ENCODE measurements around the gene SPAM1. TPM values are rescaled to one million over a fixed set of nuclear protein-coding genes. Genes with fewer than 3 reads are reported as not detected.

The SPAM1 gene
- total RNA-seq, 2 experiments from 2014 or later = not detected

DNA sequence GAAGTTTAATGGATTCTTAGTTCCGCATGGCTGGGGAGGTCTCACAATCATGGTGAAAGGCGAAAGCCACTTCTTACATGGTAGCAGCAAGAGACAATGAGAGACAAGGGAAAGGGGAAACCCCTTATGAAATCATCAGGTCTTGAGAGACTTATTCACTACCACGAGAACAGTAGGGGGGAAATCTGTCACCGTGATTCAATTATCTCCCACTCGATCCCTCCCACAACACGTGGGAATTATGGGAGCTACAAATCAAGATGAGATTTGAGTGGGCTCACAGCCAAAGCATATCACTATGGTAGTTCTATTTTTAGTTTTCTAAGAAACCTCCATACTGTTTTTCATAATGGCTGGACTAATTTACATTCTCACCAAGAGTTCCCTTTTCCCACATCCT, 36.7 kb downstream of the SPAM1 start:
- Mint-ChIP-seq H3K36me3 (ENCODE audit: low read depth) (no peaks in the 10 kb centered on the region), H3K27me3 (no peaks in the 10 kb centered on the region), H3K27ac (no peak overlapping the region), H3K4me3 (no peak overlapping the region), H3K4me1 (no peaks in the 10 kb centered on the region), H3K9me3 (ENCODE audit: low read depth) (no peaks in the 10 kb centered on the region)
- DNase-seq = no peak
- peak; percentile 39 for ATAC-seq
- CTCF ChIA-PET = interaction anchor here (1.0 kb wide), 1 partner anchor 443 kb away, joined by 3 read pairs; no protein-coding TSS in a partner anchor
- intact Hi-C loops (cut with DNase I, micrococcal nuclease) = no loop called here
- POLR2A ChIA-PET = no interaction called here

DNA sequence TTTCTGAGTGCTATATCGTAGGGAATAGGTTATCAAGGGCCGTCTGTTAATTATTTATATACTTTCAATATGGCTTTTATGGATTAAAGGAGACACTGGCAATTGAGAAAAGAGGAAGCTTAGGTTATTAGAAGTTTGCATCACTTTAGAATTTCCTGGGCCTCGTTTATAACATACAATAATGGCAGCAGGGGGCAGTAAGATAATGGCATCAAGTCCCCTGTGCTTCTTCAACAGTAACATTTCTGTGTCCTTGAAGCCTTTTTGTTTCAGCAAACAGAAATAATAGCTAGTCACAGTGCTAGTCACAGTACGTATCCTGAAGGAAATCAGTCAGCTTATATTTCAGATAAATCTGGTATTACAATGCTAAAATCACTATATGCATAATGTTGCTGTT, 41.9 kb downstream of the SPAM1 start:
- no peak overlapping the region for H3K4me3 Mint-ChIP-seq
- ATAC-seq (no peak), DNase-seq (no peak)
- H3K27ac Mint-ChIP-seq = no peak overlapping the region
- H3K36me3 Mint-ChIP-seq (ENCODE audit: low read depth) = no peaks in the 10 kb centered on the region
- intact Hi-C loops (cut with DNase I, micrococcal nuclease) = no loop called here
- CTCF ChIA-PET = no interaction called here
- no peaks in the 10 kb centered on the region for H3K27me3 Mint-ChIP-seq
- no peaks in the 10 kb centered on the region for H3K4me1 Mint-ChIP-seq
- H3K9me3 Mint-ChIP-seq (ENCODE audit: low read depth) = no peaks in the 10 kb centered on the region
- POLR2A ChIA-PET = no interaction called here

DNA sequence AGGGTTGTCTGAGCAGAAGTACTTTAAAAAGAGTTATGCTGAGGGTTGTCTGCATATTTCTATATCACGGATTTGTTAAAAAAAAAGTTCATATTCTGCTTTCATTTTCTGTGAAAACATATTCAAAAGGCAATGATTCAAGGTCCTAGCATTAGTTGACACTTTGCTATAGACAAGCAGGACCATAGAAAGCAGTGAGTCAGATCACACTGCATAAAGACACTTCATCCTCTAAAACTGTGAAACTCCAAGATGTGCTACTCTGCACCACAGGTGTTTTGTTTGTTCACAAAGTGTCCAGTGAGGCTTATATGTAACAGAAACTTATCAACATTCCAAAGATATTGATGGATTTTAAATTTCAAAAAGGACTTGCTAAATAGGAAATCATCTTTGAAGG, 47.0 kb downstream of the SPAM1 start:
- no peaks in the 10 kb centered on the region for H3K4me1 Mint-ChIP-seq
- POLR2A ChIA-PET = no interaction called here
- no peak overlapping the region for H3K27ac Mint-ChIP-seq
- ATAC-seq (no peak), DNase-seq (no peak)
- intact Hi-C loops (cut with DNase I, micrococcal nuclease) = no loop called here
- H3K36me3 Mint-ChIP-seq (ENCODE audit: low read depth) = no peaks in the 10 kb centered on the region
- H3K9me3 Mint-ChIP-seq (ENCODE audit: low read depth) = no peaks in the 10 kb centered on the region
- H3K4me3 Mint-ChIP-seq = no peak overlapping the region
- CTCF ChIA-PET = no interaction called here
- H3K27me3 Mint-ChIP-seq = no peaks in the 10 kb centered on the region

DNA sequence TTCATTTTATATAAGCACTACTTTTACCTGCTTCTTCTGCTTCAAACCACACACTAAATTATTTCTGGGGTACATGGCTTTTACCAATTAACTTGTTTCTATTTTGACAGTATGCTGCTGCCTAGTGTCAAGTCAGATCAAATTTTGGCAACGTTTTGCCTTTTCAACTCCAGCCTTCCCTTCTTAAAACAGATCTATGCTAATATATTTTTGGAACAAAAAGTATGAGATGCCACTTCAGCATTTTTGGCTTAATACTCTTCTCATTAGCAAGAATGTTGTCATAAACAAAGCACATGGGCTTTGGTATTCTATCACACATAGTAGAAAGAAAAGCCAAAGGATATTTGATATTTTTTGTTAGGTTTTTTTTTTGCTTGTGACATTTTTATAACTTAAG, 47.8 kb downstream of the SPAM1 start:
- ChIA-PET POLR2A (no interaction called here), CTCF (no interaction called here)
- Mint-ChIP-seq H3K4me3 (no peak overlapping the region), H3K36me3 (ENCODE audit: low read depth) (no peaks in the 10 kb centered on the region), H3K9me3 (ENCODE audit: low read depth) (no peaks in the 10 kb centered on the region), H3K27me3 (no peaks in the 10 kb centered on the region), H3K27ac (no peak overlapping the region), H3K4me1 (no peaks in the 10 kb centered on the region)
- DNase-seq = no peak
- ATAC-seq = no peak
- intact Hi-C loops (cut with DNase I, micrococcal nuclease) = no loop called here

DNA sequence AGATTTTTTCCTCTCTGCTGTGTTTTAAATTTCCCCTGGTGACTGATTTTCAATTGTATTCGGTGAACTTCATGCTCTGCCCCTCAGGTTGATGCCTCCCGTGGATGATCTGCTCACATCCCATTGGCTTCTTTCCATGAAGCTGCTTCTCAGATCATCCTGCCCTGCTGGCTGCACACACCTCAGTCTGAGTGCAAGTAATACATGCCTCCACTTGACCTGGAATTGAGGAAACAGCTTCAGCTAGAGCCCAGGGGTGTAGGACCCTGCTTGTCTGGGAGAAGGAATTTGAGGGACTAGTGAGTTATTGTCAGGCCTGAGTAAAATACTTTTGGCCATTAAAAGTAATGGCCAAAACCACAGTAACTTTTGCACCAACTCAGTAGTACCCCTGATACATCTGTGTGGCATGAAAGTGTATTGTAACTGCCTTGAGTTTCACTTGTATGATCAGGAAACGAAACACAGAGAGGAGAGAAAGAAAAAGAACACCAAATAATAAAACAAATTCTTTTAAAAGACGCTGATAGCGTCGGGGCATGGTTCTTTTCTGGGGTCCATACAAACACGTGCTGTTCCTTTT, 49.4 kb downstream of the SPAM1 start:
- intact Hi-C loops (cut with DNase I, micrococcal nuclease) = no loop called here
- no peak for ATAC-seq
- Mint-ChIP-seq H3K9me3 (ENCODE audit: low read depth) (no peaks in the 10 kb centered on the region), H3K36me3 (ENCODE audit: low read depth) (no peaks in the 10 kb centered on the region), H3K27ac (no peak overlapping the region), H3K4me1 (no peaks in the 10 kb centered on the region), H3K4me3 (no peak overlapping the region), H3K27me3 (no peaks in the 10 kb centered on the region)
- ChIA-PET POLR2A (no interaction called here), CTCF (no interaction called here)
- no peak for DNase-seq

DNA sequence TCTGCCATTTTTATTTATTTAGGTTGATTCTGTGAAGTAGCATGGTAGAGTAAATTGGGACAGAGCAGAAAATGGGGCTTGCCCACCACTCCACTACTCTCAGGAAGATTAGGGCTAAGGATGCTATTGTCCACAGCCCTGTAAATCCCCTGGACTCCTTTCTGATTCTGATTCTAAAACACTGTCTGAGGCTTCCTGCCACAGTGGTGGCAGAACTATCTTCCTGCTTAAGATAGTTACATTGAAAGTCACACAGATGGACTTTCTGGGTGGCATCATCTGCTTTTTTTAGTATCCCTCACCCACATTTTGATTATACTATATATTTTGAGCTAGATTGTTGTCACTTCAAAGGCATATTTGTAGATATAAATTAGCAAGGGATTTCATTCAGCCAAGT, 50.0 kb downstream of the SPAM1 start:
- intact Hi-C loops (cut with DNase I, micrococcal nuclease) = no loop called here
- H3K4me1 Mint-ChIP-seq = no peaks in the 10 kb centered on the region
- H3K9me3 Mint-ChIP-seq (ENCODE audit: low read depth) = no peaks in the 10 kb centered on the region
- H3K27ac Mint-ChIP-seq = no peak overlapping the region
- ChIA-PET CTCF (no interaction called here), POLR2A (no interaction called here)
- H3K36me3 Mint-ChIP-seq (ENCODE audit: low read depth) = no peaks in the 10 kb centered on the region
- H3K27me3 Mint-ChIP-seq = no peaks in the 10 kb centered on the region
- no peak overlapping the region for H3K4me3 Mint-ChIP-seq
- ATAC-seq (no peak), DNase-seq (no peak)

DNA sequence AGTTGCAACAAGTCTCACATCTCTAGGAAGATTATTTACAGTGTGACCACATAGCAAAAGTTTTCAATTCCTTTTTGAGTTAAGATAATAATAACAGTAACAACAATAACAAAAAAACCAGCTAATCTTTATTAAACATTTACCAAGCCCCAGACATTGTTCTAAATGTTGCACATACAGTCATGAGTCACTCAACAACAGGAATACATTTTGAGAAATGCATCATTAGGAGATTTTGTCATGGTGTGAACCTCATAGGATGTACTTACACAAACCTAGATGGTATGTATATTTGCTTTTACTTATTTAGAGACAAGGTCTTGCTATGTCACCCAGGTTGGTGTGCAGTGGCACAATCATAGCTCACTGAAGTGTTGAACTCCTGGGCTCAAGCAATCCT, 52.0 kb downstream of the SPAM1 start:
- Mint-ChIP-seq H3K27ac (no peak overlapping the region), H3K36me3 (ENCODE audit: low read depth) (no peaks in the 10 kb centered on the region), H3K4me1 (no peaks in the 10 kb centered on the region), H3K9me3 (ENCODE audit: low read depth) (peaks cover under 1% of the 10 kb centered on the region), H3K27me3 (no peaks in the 10 kb centered on the region), H3K4me3 (no peak overlapping the region)
- DNase-seq (no peak), ATAC-seq (no peak)
- intact Hi-C loops (cut with DNase I, micrococcal nuclease) = no loop called here
- ChIA-PET CTCF (no interaction called here), POLR2A (no interaction called here)

DNA sequence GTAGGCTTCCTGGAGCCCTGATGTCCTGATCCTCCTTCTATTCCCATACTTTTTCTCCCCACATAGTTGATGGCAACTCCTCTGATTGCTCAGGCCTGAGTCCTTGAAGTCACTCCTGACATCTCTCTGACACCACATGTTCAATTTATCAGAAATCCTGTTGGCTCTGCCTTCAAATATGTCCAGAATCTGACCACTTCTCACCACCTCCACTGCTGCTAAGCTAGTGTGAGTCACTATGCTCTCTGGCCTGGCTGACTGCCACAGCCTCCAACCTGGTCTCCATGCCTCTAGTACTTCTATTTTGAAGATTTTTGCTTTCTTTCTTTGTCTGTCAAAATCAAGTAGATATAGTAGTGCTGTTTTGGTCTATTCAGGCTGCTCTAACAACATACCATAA, 54.8 kb downstream of the SPAM1 start:
- no peak overlapping the region for H3K27ac Mint-ChIP-seq
- no peak for ATAC-seq
- no peak overlapping the region for H3K4me3 Mint-ChIP-seq
- H3K36me3 Mint-ChIP-seq (ENCODE audit: low read depth) = no peaks in the 10 kb centered on the region
- DNase-seq = no peak
- ChIA-PET CTCF (interaction anchor here (1.0 to 1.2 kb wide), 2 partner anchors 10 to 13 kb away, joined by 3 read pairs; no protein-coding TSS in a partner anchor), POLR2A (no interaction called here)
- intact Hi-C loops (cut with DNase I, micrococcal nuclease) = no loop called here
- H3K9me3 Mint-ChIP-seq (ENCODE audit: low read depth) = peaks cover 2% of the 10 kb centered on the region
- no peaks in the 10 kb centered on the region for H3K27me3 Mint-ChIP-seq
- H3K4me1 Mint-ChIP-seq = no peaks in the 10 kb centered on the region

DNA sequence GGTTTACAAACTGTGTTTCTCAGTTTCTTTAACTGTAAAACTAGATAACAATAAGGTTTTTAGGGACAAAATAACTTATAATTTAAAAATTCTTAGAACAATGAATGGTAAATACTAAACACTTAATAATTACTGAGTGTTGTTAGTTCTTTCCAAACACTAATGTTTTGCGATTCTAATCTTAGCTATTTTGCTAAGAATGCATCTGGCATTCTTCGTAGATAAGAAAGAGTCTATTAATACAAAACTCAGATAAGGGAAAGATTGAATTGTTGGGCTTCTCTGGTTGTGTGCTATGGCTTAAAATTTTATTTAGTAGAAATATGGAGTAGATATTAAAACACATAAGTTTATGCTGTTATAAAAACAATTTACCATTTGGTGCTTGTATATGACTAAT, 62.4 kb downstream of the SPAM1 start:
- ATAC-seq = no peak

DNA sequence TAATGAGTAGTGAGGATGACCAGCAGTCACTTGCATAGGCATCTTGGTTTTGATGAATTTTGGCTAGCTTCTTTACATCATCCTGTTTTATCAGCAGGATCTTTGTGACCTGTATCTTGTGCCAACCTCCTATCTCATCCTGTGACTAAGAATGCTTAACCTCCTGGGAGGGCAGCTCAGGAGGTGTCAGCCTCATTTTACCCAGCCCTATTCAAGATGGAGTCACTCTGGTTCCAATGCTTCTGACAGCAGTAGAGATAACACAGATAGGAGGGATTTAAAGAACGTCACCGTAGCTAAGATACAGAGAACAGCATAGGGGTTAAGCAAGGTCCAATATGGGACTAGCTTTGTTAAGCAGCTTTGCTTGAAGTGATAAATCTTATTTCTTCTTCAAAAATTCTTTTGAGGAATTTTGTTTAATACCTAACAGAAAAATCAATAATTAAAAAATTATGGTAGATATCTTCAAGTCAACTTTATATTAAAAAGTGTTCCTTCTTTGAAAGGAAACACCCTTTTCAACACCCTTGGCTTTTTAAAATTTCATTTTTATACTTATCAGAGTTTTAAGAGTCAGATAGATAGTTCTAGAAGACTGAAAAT, 68.0 kb downstream of the SPAM1 start:
- Mint-ChIP-seq H3K4me1 (no peaks in the 10 kb centered on the region), H3K27ac (no peak overlapping the region), H3K9me3 (ENCODE audit: low read depth) (no peaks in the 10 kb centered on the region), H3K36me3 (ENCODE audit: low read depth) (no peaks in the 10 kb centered on the region), H3K4me3 (no peak overlapping the region), H3K27me3 (peaks cover 2% of the 10 kb centered on the region)
- POLR2A ChIA-PET = no interaction called here
- ATAC-seq (no peak), DNase-seq (no peak)
- intact Hi-C loops (cut with DNase I, micrococcal nuclease) = no loop called here
- CTCF ChIA-PET = interaction anchor here (0.7 to 1.3 kb wide), 3 partner anchors 10 to 22 kb away, joined by 3 read pairs; no protein-coding TSS in a partner anchor

More for the DNA sequence above, 62.4 kb downstream of the SPAM1 start:
- Mint-ChIP-seq H3K27ac (no peak overlapping the region), H3K4me3 (no peak overlapping the region), H3K4me1 (no peaks in the 10 kb centered on the region), H3K36me3 (ENCODE audit: low read depth) (no peaks in the 10 kb centered on the region), H3K9me3 (ENCODE audit: low read depth) (no peaks in the 10 kb centered on the region), H3K27me3 (peaks cover 2% of the 10 kb centered on the region)
- no peak for DNase-seq
- intact Hi-C loops (cut with DNase I, micrococcal nuclease) = no loop called here
- CTCF ChIA-PET = no interaction called here
- POLR2A ChIA-PET = no interaction called here

DNA sequence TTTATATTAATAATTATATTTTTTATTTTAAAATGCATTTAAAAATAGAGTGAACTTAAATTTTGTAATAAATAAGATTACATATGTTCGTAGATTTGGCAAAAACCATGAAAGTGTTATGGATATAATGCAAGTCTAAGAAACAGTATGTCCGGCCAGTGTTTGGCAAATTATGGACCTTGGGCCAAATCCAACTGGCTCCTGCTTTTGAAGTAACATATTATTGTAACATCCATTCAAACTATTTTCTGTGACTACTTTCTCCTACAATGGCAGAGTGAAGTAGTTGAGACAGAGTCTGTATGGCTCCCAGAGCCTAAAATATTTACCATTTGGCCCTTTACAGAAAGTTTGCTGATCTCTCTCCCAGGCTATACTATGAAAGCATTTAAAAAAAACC, 69.0 kb downstream of the SPAM1 start:
- Mint-ChIP-seq H3K4me1 (no peaks in the 10 kb centered on the region), H3K27me3 (peaks cover 2% of the 10 kb centered on the region), H3K36me3 (ENCODE audit: low read depth) (no peaks in the 10 kb centered on the region), H3K4me3 (no peak overlapping the region), H3K27ac (no peak overlapping the region), H3K9me3 (ENCODE audit: low read depth) (no peaks in the 10 kb centered on the region)
- DNase-seq (no peak), ATAC-seq (no peak)
- ChIA-PET CTCF (interaction anchor here (1.3 kb wide), 1 partner anchor 9 kb away, joined by 3 read pairs; no protein-coding TSS in a partner anchor), POLR2A (no interaction called here)
- intact Hi-C loops (cut with DNase I, micrococcal nuclease) = no loop called here

DNA sequence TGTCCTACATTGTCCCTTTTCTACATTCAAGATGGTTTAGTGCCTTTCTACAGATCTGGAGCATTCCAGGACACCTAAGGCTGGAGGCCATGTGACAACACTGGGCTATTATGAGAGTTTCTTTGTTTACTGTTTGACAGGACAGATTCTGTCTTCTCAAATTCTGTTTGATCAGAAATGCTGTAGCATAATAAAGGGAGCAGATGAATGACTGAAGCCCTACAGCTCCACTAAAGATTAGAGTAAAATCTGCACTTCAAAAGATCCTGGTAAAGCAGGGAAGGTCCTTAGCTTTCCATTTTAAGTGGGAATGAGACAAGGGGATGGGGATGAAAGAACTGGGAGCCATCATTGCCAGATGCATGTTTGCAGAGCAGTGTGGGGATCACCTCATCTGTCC, 69.4 kb downstream of the SPAM1 start:
- intact Hi-C loops (cut with DNase I, micrococcal nuclease) = no loop called here
- no peak overlapping the region for H3K27ac Mint-ChIP-seq
- H3K27me3 Mint-ChIP-seq = no peaks in the 10 kb centered on the region
- DNase-seq (no peak), ATAC-seq (no peak)
- CTCF ChIA-PET = no interaction called here
- no peaks in the 10 kb centered on the region for H3K36me3 Mint-ChIP-seq (ENCODE audit: low read depth)
- no peaks in the 10 kb centered on the region for H3K9me3 Mint-ChIP-seq (ENCODE audit: low read depth)
- H3K4me1 Mint-ChIP-seq = no peaks in the 10 kb centered on the region
- no peak overlapping the region for H3K4me3 Mint-ChIP-seq
- POLR2A ChIA-PET = no interaction called here

Measured in activated CD4-positive, alpha-beta T cell treated with anti-CD3 and anti-CD28 coated beads for 36 hours (primary cell).